Measurements from ENCODE around the gene ARHGAP25.

The ARHGAP25 gene

DNA sequence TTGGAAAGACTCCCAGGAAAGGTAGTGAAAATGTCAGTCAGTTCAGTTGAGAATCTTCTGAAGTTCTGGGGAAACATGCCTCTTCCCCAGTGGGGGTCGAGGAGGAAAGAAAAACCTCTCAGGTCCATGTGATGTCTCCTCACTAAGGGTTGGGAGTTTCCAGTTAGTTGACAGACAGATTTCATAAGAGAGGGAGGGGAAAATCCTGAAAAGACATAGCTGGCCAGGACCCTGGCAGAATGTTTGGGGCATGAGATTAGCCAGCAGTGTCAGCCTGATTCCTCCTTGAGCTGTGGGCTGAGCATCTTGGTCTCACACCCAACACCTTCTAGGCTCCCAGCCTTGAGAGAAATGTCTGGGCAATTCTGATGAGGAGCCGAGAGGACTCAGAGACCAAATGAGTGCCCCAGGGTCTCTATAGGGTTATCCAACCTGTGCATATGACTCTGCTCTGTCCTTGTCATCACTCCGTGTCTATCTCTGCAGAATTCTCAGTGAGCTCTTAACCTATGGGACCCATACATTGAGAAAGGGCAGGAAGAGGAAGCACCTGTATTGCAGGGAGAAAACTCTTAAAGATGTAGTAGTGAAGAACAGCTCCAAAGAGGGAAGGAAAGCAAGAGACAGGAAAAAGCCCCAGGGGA, 122.7 kb downstream of the ARHGAP25 start:
- no peak for DNase-seq

DNA sequence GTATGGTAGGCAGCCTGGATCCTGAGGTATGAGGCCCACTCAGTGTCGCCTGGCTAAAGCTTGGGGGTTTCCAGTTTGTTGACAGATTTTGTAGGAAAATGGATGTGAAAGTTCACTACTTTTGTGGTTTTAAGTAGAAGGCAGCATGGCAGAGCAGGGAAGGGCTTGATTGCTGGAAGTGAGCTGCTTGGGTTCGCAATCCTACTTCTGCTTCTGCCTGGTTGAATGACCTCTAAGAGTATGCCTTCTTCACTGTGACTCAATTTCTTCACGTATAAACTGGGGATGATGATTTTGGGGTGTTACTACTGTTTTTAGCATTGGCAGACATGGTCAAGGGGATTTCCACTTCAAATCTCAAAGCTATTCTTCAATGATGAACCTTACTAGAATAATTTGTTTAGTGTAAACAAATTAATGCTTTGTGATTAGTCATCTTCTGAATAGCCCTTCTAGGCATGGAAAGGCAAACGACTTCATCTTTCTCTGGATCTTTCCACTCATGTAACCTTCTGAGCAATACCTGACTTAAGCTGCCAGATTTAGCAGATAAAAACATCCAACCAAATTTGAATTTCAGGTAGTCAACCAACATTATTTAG, 123.3 kb downstream of the ARHGAP25 start:
- peak in 1 of 56 donors; percentile 1 for DNase-seq

DNA sequence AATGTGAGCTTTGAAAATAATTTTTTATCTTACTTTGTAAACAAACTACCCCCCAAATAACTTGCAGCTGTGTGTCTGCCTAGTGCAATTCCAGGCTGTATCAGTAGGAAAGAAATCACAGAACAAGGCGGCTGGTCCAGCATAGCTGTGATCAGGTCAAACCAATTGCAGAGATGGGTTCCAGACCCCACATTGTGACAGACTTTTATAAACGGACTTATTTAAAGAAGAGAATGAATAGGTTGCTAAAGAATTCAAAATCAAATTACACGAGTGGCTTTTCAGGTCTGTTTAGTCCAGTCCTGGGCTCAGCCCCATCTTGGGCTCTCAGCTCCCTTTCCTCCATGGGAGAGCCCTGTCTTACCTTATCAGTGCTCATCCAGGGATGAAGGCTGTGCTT, 125.5 kb downstream of the ARHGAP25 start:
- DNase-seq = no peak

DNA sequence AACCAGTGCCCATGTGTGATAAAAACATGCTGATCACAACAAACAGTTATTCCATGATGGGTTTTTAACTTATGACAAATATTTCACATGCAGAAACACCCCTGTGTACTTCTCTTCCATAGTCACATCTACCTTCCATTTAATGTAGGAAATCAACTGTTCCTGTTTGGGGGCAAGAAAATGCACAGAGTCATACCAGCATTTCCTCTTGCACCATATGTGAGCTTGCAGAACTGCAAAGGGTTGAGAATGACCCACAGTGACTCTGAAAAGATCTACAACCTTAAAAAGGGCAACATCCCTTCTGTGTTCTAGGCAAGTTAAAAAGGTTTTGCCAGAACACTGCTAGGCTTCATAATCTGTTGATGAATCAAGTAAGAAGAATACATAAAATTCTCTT, 126.7 kb downstream of the ARHGAP25 start:
- DNase-seq = no peak

DNA sequence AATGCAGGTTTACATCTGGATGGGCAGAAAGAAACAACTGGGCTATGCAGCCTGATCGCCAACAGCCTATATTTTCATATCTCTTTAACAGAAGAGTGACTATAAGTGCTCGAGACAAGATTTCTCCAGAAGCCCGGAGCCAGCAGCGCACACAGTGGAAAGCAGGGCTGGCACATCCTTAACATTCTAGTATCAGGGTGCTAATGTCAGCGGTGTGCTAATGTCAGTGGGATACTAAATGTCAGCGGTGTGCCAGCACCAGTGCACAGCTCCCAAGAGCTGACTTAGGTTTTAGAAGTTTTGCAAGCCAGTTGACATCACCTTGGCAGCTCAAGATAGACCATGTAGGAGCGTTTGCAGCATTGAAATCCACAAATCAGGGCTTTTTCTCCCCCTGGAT, 128.3 kb downstream of the ARHGAP25 start:
- no peak for DNase-seq

DNA sequence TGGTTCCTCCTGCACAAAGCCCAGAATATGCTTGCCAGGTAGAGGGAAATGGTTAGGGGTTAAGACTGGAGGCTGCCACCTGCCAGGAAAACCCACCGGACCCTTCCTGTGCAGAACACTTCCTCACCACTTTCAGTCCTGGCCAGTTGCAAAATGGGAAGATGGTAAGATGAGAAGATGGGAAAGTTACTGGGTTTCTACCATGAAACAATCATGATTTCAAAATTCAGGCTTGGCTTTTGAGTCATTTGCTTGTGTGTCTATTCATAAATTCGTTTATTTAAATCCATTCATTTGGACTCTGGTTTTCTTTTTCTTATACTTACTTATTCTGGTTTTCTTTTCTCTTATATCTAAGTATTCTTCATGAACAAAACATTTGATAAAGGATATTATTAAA, 129.4 kb downstream of the ARHGAP25 start:
- DNase-seq = no peak

DNA sequence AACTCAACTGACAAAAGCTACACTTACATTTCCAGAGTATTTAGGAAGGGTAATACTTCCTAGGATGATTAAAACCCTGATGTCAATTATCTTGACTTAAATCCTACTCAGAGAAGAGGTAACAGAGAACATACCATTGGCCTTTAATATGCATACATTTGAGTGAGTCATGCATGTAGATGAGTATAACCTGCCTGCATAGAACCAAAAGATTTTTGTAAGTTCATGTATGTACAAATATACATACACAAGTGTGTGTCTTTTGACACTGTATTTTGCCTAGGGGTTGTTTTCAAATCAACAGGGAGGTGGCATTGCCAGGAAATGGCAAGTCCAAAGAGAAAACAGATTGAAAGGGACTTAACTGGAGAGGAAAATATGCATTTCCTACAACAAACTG, 130.5 kb downstream of the ARHGAP25 start:
- no peak for DNase-seq

DNA sequence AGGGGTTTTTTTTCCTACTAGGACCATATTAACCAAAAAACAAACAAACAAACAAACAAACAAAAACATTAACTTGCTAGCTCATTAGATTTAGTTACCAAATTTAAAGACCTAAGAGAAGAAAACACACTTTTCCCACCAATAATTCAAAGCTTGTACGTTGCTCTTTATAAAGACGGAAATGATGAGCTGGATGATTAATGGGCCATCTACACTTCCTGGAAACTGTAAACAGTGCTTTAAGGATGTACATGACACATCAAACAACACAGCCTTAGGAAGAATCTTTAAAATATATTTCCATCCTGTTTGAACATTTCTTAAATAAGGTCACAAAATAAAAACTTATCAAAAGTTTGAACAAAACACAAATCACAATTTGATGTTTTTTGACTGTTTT, 135.6 kb downstream of the ARHGAP25 start:
- no peak for DNase-seq

DNA sequence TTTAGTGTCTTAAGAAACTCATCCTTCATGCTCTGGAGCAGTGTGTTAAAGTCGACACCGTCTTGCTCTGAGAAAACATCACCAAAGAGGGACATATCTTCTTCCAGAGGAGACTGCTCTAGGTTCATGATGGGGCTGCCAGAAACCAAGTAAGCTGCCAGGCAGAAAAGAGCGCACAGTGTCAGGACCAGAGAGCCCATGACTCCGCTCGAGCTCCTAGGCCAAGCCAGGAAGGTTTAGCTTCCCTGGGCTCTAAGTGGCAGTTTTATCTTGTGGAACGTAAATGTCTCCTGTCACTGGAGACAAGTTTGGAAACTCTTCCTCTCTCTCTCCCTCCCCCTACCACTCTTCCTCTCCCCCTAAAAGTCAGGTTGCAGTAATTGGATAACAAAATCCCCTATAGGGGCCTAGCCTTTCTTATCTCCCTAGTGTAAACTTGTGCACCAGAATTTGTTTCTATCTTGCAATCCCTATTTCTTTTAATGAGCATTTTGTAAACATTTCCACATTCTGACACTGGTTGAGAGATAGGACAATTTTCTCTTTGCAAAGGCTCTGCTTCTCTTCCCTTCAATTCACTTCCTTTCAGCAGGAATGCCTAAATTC, 136.7 kb downstream of the ARHGAP25 start, which contains the start of gene BMP10:
BMP10 (minus strand) TSS at position 239 of the 606 bp plus-strand sequence; CDS start at position 200, 39 bp downstream.
- no peak for DNase-seq
